Tibial artery (tissue), 4 donors: Measurements from ENCODE around the gene ZNF397.

ENCODE experiments used
- DNase-seq, 2 donors: peaks; one replicate each; pipeline ENCODE4 v3.0.0-alpha.2; 2019
- H3K27ac ChIP-seq, 2 donors: fragments of 200-600 bp; sonication (generic) in 1 of 2; 1 replicate in 1 of 2; 2 replicates in 1 of 2; pipeline ENCODE4 v1.5.1; 2018 to 2019; ENCODE audit warnings: mild to moderate bottlenecking in 1 of 2
- H3K27me3 ChIP-seq, 2 donors: fragments of 200-600 bp; sonication (generic) in 1 of 2; one replicate each; pipeline versions ENCODE4 v1.5.1 to v1.6.0; 2016 to 2019
- H3K36me3 ChIP-seq, 3 donors: fragments of 200-600 bp; sonication (generic) in 2 of 3; one replicate each; pipeline ENCODE4 v1.5.1; 2016 to 2019; ENCODE audit warnings: mild to moderate bottlenecking in 2 of 3
- H3K4me1 ChIP-seq, 4 donors: fragments of 200-600 bp; sonication (generic) in 2 of 4; 1 replicate in 3 of 4; 2 replicates in 1 of 4; pipeline ENCODE4 v1.5.1; 2016 to 2019
- H3K4me3 ChIP-seq, 2 donors: fragments of 200-600 bp; sonication (generic) in 1 of 2; 1 replicate in 1 of 2; 2 replicates in 1 of 2; pipeline ENCODE4 v1.5.1; 2018 to 2019; ENCODE audit warnings: mild to moderate bottlenecking in 2 of 2
- H3K9me3 ChIP-seq, 3 donors: fragments of 200-600 bp; sonication (generic) in 1 of 3; one replicate each; pipeline ENCODE4 v1.5.1; 2016 to 2019
- intact Hi-C: fragments of 100-400 bp; cut with DNase I; formaldehyde crosslinking; loops from one replicate; pipeline ENCODE4 v1.15.0; 2023; ENCODE audit warnings: low total_unique reads
- TF ChIP-seq, protein P1 (sequence below), 2 experiments: fragments of 200-600 bp in 1 of 2; fragments of 450-650 bp in 1 of 2; IDR thresholded peaks; one replicate each; pipeline ENCODE4 v1.5.1; 2017 to 2019; ENCODE audit warnings: antibody characterized with exemption in 2 of 2, mild to moderate bottlenecking in 1 of 2, moderate library complexity in 1 of 2

The ZNF397 gene

GRCh38 chr18:35256947-35257346, 16.1 kb downstream of the ZNF397 start:
- no peaks in the 10 kb centered on the region for H3K27me3 ChIP-seq
- intact Hi-C loops = no loop called here
- TF ChIP-seq, protein P1, sequence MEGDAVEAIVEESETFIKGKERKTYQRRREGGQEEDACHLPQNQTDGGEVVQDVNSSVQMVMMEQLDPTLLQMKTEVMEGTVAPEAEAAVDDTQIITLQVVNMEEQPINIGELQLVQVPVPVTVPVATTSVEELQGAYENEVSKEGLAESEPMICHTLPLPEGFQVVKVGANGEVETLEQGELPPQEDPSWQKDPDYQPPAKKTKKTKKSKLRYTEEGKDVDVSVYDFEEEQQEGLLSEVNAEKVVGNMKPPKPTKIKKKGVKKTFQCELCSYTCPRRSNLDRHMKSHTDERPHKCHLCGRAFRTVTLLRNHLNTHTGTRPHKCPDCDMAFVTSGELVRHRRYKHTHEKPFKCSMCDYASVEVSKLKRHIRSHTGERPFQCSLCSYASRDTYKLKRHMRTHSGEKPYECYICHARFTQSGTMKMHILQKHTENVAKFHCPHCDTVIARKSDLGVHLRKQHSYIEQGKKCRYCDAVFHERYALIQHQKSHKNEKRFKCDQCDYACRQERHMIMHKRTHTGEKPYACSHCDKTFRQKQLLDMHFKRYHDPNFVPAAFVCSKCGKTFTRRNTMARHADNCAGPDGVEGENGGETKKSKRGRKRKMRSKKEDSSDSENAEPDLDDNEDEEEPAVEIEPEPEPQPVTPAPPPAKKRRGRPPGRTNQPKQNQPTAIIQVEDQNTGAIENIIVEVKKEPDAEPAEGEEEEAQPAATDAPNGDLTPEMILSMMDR (IDR thresholded peaks at IDR 0.05) = no peak
- no peak overlapping the region for H3K4me3 ChIP-seq
- H3K9me3 ChIP-seq = peaks cover 0 to 8% (median 0%) of the 10 kb centered on the region in 3 donors
- no peak overlapping the region for H3K27ac ChIP-seq
- DNase-seq = no peak
- no peaks in the 10 kb centered on the region for H3K4me1 ChIP-seq
- peaks cover 39 to 62% (median 48%) of the 10 kb centered on the region in 3 donors for H3K36me3 ChIP-seq

- Histone ChIP-seq H3K9me3 (no peaks in the 10 kb centered on the region), H3K27ac (no peak overlapping the region), H3K27me3 (no peaks in the 10 kb centered on the region), H3K36me3 (peaks cover 12 to 32% (median 13%) of the 10 kb centered on the region in 3 donors), H3K4me1 (peaks cover 0 to 10% (median 6%) of the 10 kb centered on the region in 4 donors), H3K4me3 (no peak overlapping the region)
- intact Hi-C loops = no loop called here
- DNase-seq = no peak
- TF ChIP-seq, protein P1 (IDR thresholded peaks at IDR 0.05) = no peak
These were observed 23.6 kb downstream of the ZNF397 start for GRCh38 chr18:35264409-35264808.

- intact Hi-C loops = no loop called here
- Histone ChIP-seq H3K4me1 (peaks cover 0 to 10% (median 6%) of the 10 kb centered on the region in 4 donors), H3K27me3 (no peaks in the 10 kb centered on the region), H3K27ac (peak overlapping the region; percentile 73 to 75), H3K4me3 (peak overlapping the region; percentile 60 to 65), H3K9me3 (no peaks in the 10 kb centered on the region), H3K36me3 (peaks cover 12 to 22% (median 14%) of the 10 kb centered on the region in 3 donors)
- peak; percentile 80 to 90 for DNase-seq
- TF ChIP-seq, protein P1 (IDR thresholded peaks at IDR 0.05) = no peak
These were observed 26.4 kb downstream of the ZNF397 start for GRCh38 chr18:35267161-35267651.

GRCh38 chr18:35267809-35268208, 27.0 kb downstream of the ZNF397 start:
- Histone ChIP-seq H3K9me3 (no peaks in the 10 kb centered on the region), H3K27ac (peak overlapping the region; percentile 73 to 75), H3K4me3 (peak overlapping the region; percentile 60 to 65), H3K4me1 (peaks cover 0 to 10% (median 6%) of the 10 kb centered on the region in 4 donors), H3K27me3 (no peaks in the 10 kb centered on the region), H3K36me3 (peaks cover 6 to 16% (median 8%) of the 10 kb centered on the region in 3 donors)
- no peak for DNase-seq
- TF ChIP-seq, protein P1 (IDR thresholded peaks at IDR 0.05) = no peak
- intact Hi-C loops = no loop called here

- DNase-seq = no peak
- TF ChIP-seq, protein P1 (IDR thresholded peaks at IDR 0.05) = no peak
These were observed 28.0 kb downstream of the ZNF397 start for GRCh38 chr18:35268821-35269220.

More at GRCh38 chr18:35268821-35269220, 28.0 kb downstream of the ZNF397 start:
- Histone ChIP-seq H3K4me1 (peaks cover 0 to 10% (median 6%) of the 10 kb centered on the region in 4 donors), H3K9me3 (no peaks in the 10 kb centered on the region), H3K27me3 (no peaks in the 10 kb centered on the region), H3K27ac (no peak overlapping the region), H3K36me3 (peaks cover 3 to 6% (median 4%) of the 10 kb centered on the region in 3 donors), H3K4me3 (no peak overlapping the region)
- intact Hi-C loops = no loop called here
